SJCRH30 (cell line): ENCODE measurements around the gene DGCR6L. TPM values are rescaled to one million over a fixed set of nuclear protein-coding genes. Genes with fewer than 3 reads are reported as not detected.
"Not testable (repeated sequence)": the region's sequence is repeated elsewhere in the genome, so short reads cannot be mapped to it uniquely, and the experiment has no call there.

ENCODE experiments used
- DNase-seq, 2 experiments: peaks; one replicate each; pipeline ENCODE4 v3.0.0-alpha.2; 2015 to 2020
- H3K27ac ChIP-seq: fragments of 250-450 bp; sonication (Bioruptor Pico); 2 replicates; pipeline ENCODE4 v1.5.1; 2020; ENCODE audit warnings: mild to moderate bottlenecking, moderate library complexity
- H3K27me3 ChIP-seq: fragments of 250-450 bp; sonication (Bioruptor Pico); 2 replicates; pipeline ENCODE4 v1.5.1; 2020; ENCODE audit warnings: mild to moderate bottlenecking, moderate library complexity
- H3K36me3 ChIP-seq: fragments of 250-450 bp; sonication (Bioruptor Pico); 2 replicates; pipeline ENCODE4 v1.5.1; 2020; ENCODE audit warnings: mild to moderate bottlenecking, moderate library complexity
- H3K4me1 ChIP-seq: fragments of 250-450 bp; sonication (Bioruptor Pico); 2 replicates; pipeline ENCODE4 v1.5.1; 2020; ENCODE audit warnings: mild to moderate bottlenecking, moderate library complexity
- H3K4me3 ChIP-seq: fragments of 250-450 bp; sonication (Bioruptor Pico); 2 replicates; pipeline ENCODE4 v1.5.1; 2020; ENCODE audit warnings: mild to moderate bottlenecking, moderate library complexity
- H3K9me3 ChIP-seq: fragments of 250-450 bp; sonication (Bioruptor Pico); replicated peaks from 2 replicates; pipeline ENCODE4 v1.5.1; 2020; ENCODE audit warnings: mild to moderate bottlenecking, moderate library complexity
- total RNA-seq: library from RNA; depleted of rRNA; stranded (reverse); fragments of >200 nt; shearing (Covaris generic); gene quantifications from 2 replicates; pipeline ENCODE4 v1.2.3, GENCODE V29; 2014

DGCR6L gene
- total RNA-seq, 1 experiment from 2014 or later: 25.8 TPM

DNA sequence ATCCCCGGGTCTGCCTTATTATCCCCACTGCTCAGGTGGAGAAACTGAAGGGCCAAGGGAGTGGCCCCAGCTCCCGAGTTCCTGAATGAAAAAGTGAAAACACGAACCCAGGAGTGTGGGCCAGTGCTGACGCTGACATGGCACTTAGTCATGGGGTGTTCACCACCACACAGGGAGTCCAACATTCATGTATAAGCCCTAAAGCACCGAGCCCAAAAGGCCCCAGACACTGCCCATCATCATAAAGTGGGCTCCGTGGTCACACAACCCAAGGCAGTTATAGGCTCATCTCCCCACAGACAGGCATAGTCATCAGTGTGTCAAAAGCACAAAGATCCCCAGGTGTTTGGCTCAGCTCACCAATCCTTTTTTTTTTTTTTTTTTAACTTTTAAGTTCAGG lies 32.7 kb upstream of the DGCR6L start:
- not testable (repeated sequence) for H3K27ac ChIP-seq, H3K36me3 ChIP-seq, H3K4me3 ChIP-seq, H3K9me3 ChIP-seq, H3K27me3 ChIP-seq, DNase-seq, H3K4me1 ChIP-seq

DNA sequence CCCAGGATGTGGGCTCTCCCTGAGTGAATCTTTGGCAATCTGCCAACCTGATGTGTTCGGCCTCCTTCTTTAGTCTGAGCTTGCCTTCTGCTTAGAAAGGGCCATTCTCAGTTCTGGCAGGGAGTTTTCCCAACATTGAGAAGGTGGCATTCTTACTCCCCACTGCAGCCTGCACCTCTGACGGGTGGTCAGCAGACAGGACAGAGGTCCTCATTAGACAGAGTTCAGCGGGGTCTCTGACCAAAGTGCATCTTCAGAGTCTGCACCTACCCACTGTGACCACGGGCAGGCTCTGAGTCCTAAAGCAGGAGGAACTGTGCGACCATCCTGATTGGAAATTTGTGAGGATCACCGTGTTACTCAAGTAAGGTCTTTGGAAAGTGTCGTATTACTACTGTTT lies 26.7 kb upstream of the DGCR6L start:
- not testable (repeated sequence) for H3K9me3 ChIP-seq, H3K27ac ChIP-seq, H3K4me3 ChIP-seq, H3K36me3 ChIP-seq, H3K4me1 ChIP-seq, DNase-seq, H3K27me3 ChIP-seq

DNA sequence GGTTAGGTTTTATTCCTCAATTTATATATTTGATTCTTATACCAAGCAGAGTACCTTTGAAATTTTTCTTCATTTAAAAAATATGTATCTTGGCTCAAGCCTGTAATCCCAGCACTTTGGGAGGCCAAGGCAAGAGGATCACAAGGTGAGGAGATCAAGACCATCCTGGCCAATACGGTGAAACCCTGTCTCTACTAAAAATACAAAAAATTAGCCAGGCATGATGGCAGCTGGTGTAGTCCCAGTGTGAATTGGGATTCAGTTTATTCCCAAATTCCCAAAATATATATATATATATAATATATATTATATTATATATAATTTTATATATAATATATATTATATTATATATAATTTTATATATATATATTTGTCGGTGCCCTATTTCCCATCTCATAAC lies 18.4 kb upstream of the DGCR6L start:
- H3K4me3 ChIP-seq, H3K36me3 ChIP-seq, H3K4me1 ChIP-seq, H3K27ac ChIP-seq, H3K27me3 ChIP-seq, H3K9me3 ChIP-seq: not testable (repeated sequence)
- peak in 1 of 2 experiments; percentile 30 for DNase-seq

DNA sequence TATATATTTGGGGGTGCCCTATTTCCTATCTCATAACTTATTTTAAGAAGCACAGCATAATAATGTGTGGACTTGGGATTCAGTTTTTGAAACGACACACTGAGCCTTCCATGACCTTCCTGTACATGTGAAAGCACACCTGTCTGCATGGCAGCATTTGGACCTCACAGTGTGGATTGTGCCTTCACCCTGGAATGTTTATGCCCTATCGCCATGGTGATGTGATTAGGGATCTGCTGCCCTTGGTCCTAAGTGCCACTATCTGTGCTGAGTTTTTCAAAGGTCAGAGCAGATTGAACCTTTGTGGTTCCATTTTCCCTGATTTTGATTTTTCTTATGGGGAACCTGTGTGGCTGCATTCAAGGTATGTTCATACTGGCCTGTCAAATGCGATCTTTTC lies 17.9 kb upstream of the DGCR6L start:
- not testable (repeated sequence) for H3K27me3 ChIP-seq, H3K4me3 ChIP-seq, H3K9me3 ChIP-seq, DNase-seq, H3K4me1 ChIP-seq, H3K27ac ChIP-seq, H3K36me3 ChIP-seq

DNA sequence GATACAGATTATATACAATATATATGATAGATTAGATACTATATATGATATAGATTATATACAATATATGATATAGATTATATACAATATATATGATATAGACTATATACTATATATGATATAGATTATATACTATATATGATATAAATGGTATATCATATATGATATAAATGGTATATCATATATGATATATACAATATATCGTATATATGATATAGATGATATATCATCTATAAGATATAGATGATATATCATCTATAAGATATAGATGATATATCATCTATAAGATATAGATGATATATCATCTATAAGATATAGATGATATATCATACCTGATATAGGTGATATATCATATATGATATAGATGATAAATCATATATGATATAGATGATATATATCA lies 16.7 kb upstream of the DGCR6L start:
- H3K36me3 ChIP-seq, H3K9me3 ChIP-seq, DNase-seq, H3K4me3 ChIP-seq, H3K27me3 ChIP-seq, H3K4me1 ChIP-seq, H3K27ac ChIP-seq: not testable (repeated sequence)

DNA sequence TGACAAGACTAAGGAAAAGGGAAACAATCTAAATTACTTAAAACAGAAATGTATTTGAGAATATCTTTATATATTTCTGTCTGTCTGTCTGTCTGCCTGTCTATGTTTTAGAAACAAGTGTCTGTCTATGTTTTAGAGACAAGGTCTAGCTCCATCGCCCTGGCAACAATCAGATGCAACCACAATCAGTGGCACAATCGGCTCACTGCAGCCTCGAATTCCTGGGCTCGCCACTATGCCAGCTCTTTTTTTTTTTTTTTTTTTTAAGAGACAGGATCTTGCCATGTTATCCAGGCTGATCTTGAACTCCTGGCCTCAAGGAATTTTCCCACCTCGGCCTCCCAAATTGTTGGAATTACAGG lies 8.7 kb upstream of the DGCR6L start:
- not testable (repeated sequence) for H3K4me3 ChIP-seq, H3K4me1 ChIP-seq, H3K36me3 ChIP-seq, H3K9me3 ChIP-seq, H3K27ac ChIP-seq, H3K27me3 ChIP-seq
- peak in 1 of 2 experiments; percentile 0 for DNase-seq

DNA sequence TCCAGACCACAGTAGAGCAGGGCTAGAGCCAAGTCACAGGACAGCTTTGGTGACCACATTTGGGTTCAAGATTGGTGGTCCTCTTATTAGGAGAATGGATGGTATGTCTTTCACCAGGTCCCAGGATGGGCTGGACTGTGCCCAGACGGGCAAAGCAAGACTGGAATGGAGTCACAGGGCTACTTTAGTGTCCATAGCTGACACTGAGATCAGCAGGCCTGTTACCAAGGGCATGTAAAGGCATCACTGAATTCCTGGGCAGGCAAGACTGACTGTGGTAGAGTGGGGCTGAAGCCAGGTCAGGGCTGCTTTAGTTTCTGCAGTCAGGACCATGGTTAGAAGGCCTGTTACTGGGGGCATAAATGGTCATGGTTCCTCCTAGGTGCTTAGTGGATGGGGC lies 6.1 kb upstream of the DGCR6L start:
- not testable (repeated sequence) for H3K36me3 ChIP-seq, H3K27me3 ChIP-seq, H3K4me3 ChIP-seq, DNase-seq, H3K27ac ChIP-seq, H3K9me3 ChIP-seq, H3K4me1 ChIP-seq

DNA sequence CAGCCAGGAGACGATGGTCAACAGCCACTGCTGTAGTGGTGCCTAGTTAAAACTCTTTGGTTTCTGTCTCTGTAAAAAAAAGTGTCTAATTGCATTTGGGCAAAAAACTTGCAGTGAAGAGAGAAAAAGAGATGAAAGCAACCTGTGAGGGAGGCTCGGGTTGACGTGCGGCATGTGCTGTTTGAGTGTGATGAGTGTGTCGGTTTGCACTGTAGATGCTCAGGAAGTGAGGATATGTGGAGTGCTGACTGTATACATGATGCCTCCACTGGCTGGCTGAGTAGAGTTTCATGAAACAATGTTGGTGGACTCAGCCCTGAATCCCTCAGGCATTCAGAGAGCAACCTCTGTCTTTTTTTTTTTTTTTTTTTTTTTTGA lies 4.3 kb upstream of the DGCR6L start:
- peak in 1 of 2 experiments; percentile 1 for DNase-seq
- Histone ChIP-seq H3K36me3 (no peaks in the 10 kb centered on the region), H3K27me3 (no peaks in the 10 kb centered on the region), H3K27ac (no peak overlapping the region), H3K9me3 (no peaks in the 10 kb centered on the region), H3K4me3 (no peak overlapping the region), H3K4me1 (no peaks in the 10 kb centered on the region)

DNA sequence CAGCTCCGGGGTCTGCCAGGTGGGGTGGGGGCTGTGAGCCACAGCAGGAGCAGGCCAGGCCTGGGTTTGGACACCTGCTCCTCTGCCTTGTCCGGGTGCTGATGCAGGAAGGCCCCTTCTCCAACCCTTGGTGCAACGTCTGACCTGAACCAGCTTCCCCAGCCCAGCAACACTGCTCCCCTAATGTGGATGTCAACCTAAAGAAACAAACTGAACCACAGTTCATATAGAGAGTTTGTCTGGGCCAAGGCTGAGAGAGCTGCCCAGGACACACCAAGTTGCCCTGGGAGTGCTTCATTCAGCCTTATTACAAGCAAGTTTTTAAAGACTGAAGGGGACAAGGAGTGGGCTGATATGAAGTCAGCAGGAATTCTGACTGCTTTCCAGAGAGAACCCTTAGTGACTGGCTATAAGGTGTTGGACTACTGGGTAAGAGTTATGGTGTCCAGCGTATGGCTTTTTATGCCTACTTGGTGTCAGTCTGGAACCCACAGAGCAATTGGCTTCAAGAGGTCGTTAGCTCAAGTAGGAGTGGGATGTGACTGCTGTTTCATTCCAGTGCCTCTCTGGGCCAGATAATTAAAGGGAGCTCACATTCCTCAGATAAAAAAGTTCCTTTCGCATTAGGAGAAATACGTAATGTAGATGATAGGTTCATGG lies 1.8 kb upstream of the DGCR6L start:
- H3K4me3 ChIP-seq, H3K36me3 ChIP-seq, H3K27ac ChIP-seq, H3K9me3 ChIP-seq, H3K27me3 ChIP-seq, H3K4me1 ChIP-seq: not testable (repeated sequence)
- peak in 1 of 2 experiments; percentile 0 for DNase-seq

DNA sequence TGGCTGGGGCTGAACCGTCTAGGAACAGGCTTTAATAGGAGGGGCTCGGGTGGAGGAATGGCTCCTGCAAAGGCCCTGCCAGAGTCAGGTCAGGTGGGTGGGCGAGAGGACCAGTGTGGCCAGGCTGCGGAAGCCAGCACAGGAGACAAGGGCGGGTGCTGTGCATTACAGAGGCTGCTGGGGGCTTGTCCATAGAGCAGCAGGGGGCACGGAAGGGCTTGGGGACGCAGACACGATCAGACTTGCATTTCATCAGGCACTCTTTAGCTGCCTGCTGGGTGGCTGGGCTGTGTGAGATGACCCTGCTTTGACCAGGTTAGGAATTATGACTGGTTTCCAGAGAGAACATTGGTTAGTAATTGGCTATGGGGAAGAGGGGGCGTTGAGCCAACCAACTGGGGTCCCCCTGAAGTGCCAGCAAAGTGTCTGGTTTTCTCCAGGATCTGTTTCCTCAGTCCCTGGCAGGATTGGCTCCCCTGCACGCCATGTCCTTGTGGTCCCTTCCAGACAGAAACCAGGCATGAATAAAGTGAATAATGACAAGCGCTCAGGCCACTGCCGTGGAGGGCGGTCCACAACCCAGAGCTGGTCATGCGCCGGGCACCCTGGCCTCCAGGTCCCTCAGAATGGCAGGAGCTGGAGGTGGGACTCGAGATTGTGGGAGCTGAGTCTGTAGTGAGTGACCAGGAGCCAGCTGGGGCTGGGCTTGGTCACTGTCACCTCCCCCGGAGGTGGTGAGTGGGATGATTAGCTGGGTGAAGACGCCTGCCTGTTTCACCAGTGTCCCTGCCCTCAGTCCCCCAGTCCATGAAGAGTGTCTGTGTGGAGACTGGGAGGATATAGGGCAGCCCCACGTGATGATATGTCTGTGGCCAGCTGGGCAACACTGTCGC lies 1.0 kb upstream of the DGCR6L start:
- Histone ChIP-seq H3K4me3 (peak overlapping the region; percentile 99), H3K27ac (peak overlapping the region; percentile 75)
- not testable (repeated sequence) for H3K4me1 ChIP-seq, H3K36me3 ChIP-seq, H3K9me3 ChIP-seq, H3K27me3 ChIP-seq
- DNase-seq: peak in 1 of 2 experiments; percentile 35

DNA sequence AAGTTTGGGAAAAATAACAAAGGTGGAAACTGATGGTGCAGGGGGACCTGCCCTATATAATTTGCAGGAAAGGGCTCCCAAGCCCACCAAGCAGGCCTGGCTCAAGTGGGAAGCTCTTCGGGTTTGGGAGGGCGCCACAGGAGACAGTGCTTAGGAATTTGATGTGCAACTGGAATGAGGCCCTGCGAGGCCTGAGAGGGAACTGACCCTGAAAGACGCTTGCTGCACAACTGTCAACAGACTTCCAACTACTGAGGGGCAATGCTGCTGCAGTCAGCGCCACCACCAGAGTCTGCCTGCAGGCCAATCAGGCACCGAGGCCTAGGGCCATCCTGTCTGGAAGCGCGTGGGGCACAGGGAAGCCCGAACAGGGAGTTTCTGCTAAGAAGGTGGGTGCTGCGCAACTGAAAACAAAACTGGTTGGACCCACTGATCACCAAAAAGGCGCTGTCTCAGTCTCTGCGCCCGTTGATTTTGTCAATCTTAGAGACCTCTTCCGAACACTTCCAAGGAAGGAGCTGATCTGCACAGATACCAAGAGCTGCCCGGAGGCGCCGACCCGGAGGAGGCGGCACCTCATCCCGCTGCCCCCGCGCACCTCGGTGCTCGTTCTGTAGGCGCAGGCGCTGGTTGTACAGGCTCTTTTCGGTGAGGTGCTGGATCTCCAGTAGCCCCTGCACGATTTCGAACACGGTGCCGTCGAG lies 667 bp downstream of the DGCR6L start:
- Histone ChIP-seq H3K4me1 (no peaks in the 10 kb centered on the region), H3K4me3 (peak overlapping the region; percentile 99), H3K36me3 (no peaks in the 10 kb centered on the region), H3K27me3 (no peaks in the 10 kb centered on the region), H3K27ac (peak overlapping the region; percentile 75; the same call in 1 of the 2 replicates), H3K9me3 (no peaks in the 10 kb centered on the region)
- peak in 1 of 2 experiments; percentile 48 for DNase-seq

DNA sequence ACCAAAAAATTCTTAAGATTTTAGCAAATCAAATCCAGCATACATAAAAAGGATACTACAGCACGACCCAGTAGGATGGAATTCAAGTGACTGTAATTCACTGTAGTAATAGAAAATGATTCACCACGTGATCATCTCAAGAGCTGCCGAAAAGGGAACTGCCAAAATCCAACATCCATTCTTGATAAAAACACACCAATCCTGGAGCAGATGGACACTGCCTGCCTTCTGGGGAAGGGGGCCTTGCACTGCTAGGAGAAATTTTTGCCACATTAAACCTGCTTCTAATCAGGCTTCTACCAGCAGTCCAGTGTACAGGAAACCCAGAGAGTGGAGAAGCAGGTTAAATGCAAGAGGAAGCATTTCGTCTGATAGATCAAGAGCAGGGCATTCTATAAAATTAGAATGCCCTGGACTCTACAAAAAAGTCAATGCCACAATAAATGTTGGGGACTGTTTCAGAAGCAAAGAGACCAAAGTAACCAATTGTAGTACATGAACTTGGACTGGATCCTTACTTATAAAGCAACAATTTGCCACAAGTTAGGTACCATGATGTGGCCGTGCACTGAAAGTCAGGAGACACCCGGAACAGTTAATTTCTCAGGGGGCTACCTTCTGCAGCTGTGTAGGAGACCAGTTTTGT lies 1.7 kb downstream of the DGCR6L start:
- not testable (repeated sequence) for H3K27ac ChIP-seq, H3K4me3 ChIP-seq, H3K9me3 ChIP-seq, H3K36me3 ChIP-seq, H3K4me1 ChIP-seq, H3K27me3 ChIP-seq, DNase-seq

DNA sequence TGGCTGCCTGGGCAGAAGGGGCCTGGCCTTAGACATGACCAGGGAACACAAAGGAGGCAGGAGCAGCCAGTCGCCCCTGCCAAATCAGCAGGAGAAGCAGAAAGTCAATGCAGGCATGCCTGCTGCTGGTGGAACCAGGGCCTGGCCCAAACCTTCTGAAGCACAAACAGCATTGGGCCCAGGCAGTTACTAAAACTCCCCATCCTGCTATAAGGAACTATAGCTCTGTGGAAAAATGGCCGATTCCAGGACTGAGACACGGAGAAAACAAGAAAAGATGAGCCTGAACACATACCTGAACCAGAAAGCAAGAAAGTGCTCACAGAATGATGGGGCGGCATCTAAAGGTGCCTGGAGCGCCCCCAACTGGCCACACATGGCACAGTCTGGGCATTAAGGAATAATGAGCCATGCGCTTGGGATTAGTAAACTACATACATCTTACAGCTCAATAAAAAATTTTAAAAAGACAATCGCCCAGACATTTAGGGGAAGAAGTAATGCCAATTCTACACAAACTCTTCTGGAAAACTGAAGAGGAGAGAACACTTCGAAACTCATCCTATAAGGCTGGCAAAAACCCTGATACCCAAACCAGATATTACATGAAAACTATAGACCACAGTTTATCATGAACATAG lies 2.3 kb downstream of the DGCR6L start:
- H3K4me3 ChIP-seq, H3K9me3 ChIP-seq, H3K36me3 ChIP-seq, H3K4me1 ChIP-seq, DNase-seq, H3K27ac ChIP-seq, H3K27me3 ChIP-seq: not testable (repeated sequence)

DNA sequence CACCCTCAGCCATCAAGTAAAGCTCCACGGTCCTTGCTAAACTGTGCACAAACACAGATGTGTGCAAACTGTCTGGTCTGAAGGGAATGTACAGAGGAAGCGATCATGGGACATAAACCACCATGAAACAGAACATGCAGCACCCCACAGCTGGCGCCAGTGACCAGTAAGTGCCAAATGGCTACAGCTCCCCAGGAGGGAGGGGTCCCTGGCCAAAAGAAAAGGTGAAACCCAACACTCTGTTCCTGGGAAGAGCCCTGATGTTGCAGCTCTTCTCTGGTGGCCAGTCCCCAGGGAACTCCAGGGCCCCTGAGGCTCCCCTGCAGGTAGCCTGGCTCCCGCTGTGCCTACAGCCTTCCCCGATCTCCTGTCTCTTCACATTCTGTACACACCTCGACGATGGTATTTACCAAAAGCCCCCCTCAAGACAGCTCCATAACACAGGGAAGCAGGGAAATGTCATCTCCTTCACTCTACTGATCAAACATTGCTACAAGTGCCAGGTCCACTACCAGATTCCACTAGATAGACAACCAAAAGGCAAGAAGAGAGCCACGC lies 2.9 kb downstream of the DGCR6L start:
- Histone ChIP-seq H3K36me3 (no peaks in the 10 kb centered on the region), H3K27me3 (no peaks in the 10 kb centered on the region), H3K9me3 (no peaks in the 10 kb centered on the region), H3K4me3 (no peak overlapping the region), H3K4me1 (no peaks in the 10 kb centered on the region), H3K27ac (no peak overlapping the region)
- DNase-seq: no peak
